ENCODE data around the gene SLC38A2.

DNA sequence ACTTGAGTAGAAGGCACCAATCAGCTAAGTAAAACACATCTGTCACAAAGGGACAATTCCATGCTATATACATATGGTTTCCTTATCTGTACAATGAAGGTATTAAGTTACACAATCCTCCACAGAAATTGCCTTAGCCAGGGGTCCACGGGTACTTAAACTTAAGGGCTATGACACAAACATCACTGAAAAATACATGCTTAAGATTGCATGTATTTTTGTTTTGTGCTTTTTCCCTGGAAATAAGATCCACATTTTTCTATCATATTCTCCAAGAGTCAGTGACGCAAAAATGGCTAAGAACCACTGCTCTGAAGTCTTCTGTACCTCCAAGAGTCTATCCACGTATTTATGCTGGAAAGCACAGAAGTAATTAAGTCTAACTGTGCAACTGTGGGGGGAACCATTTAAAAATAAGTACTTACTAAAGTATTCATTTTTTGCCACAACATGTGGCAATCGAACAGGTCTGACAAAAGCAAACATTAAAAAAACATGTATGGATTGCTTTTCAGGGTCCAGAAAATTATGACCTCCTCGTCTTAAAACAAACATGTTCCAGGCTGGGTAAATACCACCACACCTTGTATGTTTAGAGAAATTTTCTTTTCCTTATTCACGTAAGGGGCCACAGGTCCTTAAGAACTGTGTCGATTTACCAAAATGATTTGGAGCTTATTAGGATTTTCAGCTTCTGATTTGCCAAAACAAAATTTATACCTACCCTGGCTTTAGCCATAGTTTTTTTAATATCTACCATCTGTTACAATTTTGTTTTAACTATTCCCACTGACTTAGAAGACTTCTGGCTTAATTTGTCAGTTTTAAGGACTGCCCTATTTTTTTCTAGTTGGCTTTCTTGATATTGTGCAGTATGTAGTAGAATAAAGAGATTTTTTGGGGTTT lies 2.8 kb downstream of the SLC38A2 start:
- TF ChIP-seq LEF1 (IDR thresholded peaks at IDR 0.05; ENCODE audit: borderline replicate concordance) = no peak
- TF ChIP-seq, protein P1, sequence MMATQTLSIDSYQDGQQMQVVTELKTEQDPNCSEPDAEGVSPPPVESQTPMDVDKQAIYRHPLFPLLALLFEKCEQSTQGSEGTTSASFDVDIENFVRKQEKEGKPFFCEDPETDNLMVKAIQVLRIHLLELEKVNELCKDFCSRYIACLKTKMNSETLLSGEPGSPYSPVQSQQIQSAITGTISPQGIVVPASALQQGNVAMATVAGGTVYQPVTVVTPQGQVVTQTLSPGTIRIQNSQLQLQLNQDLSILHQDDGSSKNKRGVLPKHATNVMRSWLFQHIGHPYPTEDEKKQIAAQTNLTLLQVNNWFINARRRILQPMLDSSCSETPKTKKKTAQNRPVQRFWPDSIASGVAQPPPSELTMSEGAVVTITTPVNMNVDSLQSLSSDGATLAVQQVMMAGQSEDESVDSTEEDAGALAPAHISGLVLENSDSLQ (IDR thresholded peaks at IDR 0.05) = no peak
